ENCODE results near the gene ROMO1.
"Not testable (repeated sequence)": the region's sequence is repeated elsewhere in the genome, so short reads cannot be mapped to it uniquely, and the experiment has no call there.

The ROMO1 gene

DNA sequence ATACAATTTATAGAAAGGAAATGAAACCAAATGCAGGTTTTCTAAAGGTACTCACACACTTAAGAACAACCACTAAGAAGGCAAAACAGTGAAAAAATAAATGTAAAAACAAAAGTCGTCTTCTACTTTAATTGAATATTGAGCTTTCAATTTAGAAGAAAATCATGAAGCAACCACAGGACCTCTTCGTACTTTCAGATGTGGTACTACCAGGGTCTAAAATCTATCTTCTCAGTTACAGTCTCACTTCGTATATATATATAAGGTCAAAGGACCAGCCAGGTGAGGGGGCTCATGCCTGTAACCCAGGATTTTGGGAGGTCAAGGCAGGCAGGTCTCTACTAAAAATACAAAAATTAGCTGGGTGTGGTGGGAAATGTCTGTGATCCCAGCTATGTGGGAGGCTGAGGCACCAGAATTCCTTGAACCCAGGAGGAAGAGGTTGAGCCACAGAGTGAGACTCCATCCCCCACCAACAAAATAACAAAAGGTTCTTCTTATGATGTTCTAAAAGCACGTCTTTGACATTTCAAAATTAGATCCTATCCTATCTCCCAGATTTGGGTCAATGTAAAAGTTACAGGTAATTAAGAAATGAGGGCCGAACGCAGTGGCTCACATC lies 12.5 kb downstream of the ROMO1 start:
- DNase-seq: no peak

DNA sequence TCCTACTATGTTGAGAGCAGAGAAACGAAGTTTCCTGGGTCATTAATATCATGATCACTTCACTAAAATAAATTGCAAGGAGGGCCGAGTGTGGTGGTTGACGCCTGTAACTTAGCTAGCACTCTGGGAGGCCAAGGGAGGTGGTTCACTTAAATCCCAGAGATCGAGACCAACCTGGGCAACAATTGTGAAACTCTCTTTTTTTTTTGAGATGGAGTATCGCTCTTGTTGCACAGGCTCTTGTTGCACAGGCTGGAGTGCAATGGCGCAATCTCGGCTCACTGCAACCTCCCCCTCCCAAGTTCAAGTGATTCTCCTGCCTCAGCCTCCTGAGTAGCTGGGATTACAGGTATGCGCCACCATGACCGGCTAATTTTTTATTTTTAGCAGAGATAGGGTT lies 13.9 kb downstream of the ROMO1 start:
- not testable (repeated sequence) for DNase-seq

DNA sequence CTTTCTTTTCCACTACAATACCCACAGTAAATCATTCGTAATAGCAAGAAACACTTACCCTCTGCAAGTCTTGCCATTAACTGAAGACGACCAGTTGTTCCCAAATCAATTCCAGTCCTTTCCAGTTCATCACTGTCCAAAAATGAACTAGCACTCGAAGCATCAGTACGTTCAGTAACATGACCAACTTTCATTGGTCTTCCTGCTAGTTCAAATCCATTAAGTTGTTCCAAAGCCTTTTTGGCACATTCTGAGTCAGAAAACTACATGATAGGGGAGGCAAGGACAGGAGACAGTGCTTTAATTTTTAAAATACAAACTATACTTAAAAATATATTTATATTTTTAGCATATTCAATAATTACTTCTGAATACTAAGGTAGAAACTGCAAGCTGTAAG lies 14.9 kb downstream of the ROMO1 start:
- no peak for DNase-seq

DNA sequence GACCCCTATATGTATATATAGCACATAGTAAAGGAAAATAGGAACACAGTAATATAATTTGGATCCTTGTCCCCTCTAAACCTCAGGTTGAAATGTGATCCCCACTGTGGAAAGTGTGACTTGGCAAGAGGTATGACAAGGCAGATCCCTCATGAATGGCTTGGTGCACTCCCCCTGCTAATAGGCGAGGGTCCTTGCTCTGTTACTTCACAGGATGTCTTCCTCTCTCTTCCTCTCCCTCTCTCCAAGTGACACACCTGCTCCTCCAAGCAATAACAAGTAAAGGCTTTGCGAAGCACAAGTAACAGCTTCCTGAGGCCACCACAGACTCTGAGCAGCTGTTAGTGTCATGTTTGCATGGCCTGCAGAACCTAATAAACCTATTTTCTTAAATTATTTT lies 16.4 kb downstream of the ROMO1 start:
- no peak for DNase-seq

DNA sequence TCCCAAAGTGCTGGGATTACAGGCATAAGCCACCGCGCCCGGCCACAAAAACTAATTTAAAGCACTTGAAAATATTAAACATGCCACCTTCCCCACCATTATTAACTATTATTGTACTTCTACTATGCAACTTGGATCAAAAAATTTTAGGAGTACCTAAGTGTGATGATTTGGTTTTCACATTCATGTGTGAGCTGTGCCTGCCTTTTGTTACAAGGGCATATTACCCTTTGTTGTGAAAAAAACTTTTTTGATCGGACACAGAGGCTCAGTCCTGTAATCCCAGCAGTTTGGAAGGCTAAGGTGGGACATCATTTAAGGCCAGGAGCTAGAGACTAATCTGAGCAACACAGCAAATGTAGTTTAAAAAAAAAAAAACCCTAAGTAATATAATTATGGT lies 17.1 kb downstream of the ROMO1 start:
- no peak for DNase-seq

DNA sequence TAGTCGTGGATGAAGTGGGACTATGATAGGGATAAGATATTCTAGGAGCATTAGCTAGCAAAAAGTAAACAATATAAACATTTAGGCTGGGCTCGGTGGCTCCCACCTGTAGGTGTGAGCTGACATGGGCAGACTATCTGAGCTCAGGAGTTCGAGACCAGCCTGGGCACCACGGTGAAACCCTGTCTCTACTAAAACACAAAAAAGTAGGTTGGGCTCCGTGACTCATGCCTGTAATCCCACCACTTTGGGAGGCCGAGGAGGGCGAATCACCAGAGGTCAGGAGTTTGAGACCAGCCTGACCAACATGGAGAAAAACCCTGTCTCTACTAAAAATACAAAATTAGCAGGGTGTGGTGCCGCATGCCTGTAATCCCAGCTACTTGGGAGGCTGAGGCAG lies 19.1 kb downstream of the ROMO1 start:
- not testable (repeated sequence) for DNase-seq

DNA sequence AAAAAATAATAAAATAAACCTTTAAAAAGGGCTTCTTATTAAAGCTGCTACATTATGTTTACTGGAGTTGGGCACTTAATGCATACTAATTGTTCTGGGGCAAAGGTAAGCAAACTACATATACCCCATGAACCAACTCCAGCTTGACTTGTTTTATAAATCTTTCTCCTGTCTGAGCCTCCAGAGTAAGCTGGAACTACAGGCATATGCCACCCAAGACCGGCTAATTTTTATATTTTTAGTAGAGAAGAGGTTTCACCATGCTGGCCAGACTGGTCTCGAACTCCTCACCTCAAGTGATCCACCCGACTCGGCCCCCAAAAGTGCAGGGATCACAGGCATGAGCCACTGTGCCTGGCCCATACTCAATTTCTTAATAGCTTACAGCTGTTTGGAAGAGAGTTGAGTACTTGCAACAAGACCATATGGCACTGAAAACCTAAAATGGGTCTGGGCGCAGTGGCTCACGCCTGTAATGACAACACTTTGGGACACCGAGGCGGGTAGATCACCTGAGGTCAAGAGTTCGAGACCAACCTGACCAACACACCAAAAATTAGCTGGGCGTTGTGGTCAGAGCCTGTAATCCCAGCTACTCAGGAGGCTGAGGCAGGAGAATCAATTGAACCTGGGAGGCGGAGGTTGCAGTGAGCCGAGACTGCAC lies 19.9 kb downstream of the ROMO1 start:
- no peak for DNase-seq

DNA sequence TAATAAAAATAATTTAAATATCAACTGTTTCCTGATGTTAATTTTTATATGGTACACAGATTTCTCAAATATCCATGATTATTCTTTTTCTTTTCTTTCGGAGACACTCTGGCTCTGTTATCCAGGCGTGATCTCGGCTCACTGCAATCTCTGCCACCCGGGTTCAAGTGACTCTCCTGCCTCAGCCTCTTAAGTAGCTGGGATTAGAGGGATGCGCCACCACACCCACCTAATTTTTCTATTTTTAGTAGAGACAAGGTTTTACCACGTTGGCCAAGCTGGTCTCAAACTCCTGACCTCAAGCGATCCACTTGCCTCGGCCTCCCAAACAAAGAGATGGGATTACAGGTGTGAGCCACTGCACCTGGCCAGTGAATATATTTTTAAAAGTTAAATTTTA lies 20.5 kb downstream of the ROMO1 start:
- no peak for DNase-seq

DNA sequence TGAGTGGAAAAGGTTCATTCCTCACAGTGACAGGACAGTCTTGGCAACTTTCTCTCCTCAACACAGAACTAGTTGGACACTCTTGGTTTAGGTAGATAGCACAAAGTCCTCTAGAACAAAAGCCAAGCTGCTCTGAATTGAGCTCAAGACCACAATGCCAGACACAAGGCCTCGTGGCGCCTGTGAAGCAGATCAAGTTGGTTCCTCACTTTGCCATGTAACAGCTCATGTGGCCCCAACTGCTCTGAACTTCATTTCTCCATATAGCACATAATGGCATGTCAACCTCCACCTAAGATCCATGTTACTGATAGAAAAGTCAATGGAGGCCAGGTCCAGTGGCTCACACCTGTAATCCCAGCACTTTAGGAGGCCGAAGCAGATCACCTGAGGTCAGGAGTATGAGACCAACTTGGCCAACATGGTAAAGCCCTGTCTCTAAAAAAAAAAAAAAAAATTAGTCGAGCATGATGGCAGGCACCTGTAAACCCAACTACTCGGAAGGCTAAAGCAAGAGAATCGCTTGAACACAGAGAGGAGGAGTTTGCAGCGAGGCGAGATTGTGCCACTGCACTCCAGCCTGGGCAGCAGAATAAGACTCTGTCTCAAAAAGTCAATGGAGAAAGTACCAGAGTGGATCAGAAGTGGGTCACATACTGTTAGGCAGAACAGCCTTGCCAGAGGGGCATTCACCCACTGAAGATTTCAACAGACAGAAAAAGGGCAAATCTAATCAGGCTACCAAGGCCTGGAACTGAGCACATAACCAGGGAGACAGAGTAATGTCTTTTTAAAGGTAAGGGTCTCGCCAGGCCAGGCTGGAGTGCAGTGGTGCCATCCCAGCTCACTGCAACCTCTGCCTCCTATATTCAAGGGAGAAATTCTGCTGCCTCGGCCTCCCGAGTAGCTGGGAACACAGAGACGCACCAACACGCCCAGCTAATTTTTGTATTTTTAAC lies 21.2 kb downstream of the ROMO1 start:
- no peak for DNase-seq

DNA sequence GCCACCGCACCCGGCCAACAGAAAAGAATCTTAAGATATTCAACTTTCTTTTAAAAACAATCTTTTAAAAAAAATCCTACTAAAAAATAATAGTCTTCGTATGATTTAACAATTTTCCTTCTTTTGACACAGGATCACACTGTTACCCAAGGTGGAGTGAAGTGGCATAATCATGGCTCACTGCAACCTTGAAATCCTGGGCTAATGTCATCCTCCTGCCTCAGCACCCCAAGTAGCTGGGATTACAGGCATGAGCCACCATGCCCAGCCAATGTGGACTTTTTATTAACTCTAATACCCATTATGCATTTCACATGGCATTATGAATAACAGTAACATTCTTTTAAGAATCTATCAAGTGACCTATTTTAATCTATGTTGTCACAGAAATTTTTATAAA lies 22.0 kb downstream of the ROMO1 start:
- no peak for DNase-seq

DNA sequence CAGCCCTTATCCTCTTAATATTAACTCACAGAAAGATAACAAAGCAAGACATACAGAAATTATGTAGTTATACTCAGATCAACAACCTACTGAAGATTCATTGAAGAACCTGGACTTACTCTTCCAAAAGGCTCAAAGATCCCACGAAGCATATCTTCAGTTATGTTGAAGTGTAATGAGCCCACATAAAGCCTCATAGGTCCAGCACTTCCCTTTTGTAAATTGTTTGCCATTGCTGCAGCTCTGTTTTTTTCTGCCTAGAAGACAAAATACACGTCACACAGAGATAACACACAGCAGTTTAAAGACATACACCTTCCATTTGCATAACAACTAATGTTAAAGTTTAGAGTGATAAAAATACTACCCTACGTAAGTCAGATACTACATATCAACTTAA lies 22.4 kb downstream of the ROMO1 start:
- no peak for DNase-seq

DNA sequence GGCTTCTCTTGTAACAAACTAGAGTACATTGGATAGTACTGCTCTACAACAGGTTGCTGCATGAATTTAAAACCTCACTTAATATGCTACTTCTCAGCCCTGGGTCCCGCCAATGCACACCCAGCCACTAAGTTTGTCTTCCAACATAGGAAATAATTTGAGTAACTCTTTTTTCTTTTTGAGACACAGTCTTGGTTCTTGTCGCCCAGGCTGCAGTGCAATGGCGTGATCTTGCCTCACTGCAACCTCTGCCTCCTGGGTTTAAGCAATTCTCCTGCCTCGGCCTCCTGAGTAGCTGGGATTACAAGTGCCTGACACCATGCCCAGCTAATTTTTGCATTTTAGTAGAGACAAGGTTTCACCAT lies 24.1 kb downstream of the ROMO1 start:
- not testable (repeated sequence) for DNase-seq

DNA sequence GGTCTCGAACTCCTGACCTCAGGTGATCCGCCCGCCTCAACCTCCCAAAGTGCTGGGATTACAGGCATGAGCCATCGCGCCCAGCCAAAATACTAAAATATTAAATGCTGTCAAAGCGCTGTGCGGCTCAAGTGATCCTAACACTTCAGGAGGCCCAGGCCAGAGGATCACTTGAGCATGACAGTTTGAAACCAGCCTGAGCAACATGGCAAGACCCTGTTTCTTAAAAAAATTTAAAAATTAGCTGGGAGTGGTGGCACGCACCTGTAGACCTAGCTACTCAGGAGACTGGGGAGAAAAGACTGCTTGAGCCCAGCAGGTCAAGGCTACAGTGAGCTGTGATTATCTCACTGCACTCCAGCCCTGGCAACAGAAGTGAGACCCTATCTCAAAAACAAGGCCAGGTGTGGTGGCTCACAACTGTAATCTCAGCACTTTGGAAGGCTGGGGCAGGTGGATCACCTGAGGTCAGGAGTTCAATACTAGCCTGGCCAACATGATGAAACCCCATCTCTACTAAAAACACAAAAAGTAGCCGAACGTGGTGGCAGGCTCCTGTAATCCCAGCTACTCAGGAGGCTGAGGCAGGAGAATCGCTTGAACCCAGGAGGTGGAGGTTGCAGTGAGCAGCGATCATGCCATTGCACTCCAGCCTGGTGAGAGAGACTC lies 24.6 kb downstream of the ROMO1 start:
- DNase-seq: not testable (repeated sequence)

DNA sequence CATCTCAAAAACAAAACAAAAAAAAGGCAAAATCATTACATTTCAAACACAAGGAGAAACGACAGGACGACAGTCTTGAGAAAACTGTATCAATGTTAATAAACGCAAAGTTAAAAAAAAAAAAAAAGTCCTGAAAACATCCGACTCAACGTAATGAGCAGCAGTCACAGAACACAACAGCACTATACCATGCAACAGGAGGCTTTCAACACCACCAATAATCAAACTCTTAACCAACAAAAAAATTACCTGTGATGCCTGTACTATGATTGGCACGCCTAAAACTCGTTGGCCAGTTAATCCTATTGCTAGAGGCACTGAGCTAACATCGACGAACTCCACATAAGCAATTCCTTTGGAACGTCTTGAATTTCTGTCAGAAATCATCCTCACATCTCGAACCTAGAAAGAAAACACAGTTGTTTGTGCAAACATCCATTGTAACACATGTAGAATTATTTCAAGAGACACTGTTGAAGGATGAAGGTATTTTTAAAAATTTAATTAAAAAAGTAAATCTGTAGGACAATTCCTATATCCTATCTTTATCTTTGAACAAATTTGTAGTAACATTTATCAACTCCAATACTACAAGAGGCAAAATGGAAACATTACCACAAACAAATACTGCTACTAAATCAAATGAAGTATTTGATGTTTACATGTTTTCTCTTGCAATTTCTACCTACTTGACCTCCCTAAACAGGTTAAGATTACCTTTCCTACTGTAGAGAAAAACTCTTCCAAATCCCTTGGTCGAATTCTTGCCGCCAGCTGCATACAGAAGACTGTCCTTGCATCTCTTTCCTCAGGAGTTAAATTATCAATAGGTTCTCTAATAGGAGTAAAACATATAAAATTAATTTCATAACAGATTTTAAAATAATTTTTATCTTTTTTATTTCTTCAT lies 25.4 kb downstream of the ROMO1 start:
- no peak for DNase-seq

DNA sequence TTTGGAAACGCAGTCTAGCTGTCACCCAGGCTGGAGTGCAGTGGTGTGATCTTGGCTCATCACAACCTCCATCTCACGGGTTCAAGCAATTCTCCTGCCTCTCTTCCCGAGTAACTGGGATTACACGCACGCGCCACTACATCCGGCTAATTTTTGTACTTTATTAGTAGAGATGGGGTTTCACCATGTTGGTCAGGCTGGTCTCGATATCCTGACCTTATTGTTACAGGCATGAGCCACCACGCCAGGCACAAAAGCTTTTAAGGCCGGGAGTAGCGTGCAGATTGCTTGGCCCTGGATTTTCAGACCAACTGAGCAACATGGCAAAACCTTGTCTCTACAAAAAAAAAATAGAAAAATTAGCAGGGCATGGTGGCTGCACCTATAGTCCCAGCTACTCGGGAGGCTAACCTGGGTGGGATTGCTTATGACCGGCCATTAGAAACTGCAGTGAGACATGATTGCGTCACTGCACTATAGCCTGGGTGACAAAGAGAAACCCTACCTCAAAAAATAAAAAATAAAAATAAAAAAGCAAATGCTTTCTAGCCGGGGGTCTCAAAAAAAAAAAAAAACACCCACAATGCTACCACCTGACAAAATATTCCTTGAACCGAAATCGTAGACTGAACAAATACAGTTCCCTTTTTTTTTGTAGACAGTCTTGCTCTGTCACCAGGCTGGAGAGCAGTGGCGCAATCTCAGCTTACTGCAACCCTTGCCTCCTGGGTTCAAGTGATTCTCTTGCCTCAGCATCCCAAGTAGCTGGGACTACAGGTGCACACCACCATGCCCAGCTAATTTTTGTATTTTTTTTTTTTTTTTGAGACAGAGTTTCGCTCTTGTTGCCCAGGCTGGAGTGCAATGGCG lies 27.9 kb downstream of the ROMO1 start:
- DNase-seq: no peak

DNA sequence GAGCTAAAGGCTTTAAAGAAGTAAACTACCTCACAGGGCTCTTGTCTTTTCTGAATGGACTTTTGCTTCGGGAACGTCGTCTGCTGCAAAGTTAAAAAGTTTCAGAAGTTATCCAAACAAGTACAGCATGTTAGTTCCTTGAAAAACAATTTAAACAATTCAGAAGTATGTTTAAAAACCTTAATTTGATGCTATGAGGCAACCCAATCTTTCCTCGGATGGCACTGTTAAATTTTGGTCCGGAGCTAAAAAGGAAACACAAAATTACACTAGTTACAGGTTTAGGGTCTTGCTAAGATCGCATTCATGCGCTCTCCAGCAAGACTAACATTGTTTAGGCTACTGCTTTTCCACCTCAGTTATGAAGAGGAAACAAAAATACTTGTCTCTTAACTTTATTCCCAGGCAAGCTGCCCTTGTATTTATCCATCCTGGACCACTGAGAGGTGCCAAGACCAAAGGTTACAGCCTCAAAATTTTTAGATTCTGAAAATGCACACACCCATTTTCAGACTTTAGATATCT lies 30.1 kb downstream of the ROMO1 start:
- no peak for DNase-seq

DNA sequence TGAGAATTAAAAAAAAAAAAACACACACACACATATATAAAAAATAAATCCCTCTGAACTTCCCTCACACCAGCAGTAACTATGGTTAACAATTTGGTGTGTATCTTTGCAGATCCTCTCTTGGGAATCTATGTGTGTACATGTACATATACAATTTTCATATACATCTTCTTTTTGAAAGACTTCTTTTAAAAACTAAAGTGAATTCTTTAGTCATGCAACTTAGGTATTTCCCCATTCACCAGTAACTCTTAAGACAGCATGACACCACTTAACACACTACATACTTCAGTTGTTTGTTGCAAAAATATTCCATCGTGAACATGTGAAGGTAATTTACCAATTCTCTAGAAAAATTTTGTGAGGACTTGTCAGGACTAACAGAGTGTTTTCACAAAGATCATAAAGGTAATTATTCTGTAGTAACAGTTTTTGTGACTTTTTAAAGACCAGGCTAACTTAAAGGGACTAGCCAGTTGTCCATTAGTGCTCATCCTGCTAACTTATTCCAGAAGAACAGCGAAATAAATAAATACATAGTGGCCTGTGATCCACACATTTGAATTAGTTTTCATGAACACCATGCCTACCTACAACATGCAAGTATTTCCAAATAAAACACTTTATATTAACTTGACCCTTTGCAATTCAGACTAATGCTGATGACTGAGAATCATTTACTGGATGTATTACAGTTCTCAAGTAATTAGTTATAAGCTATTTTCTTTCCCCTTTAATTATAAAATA lies 30.8 kb downstream of the ROMO1 start:
- DNase-seq: no peak

DNA sequence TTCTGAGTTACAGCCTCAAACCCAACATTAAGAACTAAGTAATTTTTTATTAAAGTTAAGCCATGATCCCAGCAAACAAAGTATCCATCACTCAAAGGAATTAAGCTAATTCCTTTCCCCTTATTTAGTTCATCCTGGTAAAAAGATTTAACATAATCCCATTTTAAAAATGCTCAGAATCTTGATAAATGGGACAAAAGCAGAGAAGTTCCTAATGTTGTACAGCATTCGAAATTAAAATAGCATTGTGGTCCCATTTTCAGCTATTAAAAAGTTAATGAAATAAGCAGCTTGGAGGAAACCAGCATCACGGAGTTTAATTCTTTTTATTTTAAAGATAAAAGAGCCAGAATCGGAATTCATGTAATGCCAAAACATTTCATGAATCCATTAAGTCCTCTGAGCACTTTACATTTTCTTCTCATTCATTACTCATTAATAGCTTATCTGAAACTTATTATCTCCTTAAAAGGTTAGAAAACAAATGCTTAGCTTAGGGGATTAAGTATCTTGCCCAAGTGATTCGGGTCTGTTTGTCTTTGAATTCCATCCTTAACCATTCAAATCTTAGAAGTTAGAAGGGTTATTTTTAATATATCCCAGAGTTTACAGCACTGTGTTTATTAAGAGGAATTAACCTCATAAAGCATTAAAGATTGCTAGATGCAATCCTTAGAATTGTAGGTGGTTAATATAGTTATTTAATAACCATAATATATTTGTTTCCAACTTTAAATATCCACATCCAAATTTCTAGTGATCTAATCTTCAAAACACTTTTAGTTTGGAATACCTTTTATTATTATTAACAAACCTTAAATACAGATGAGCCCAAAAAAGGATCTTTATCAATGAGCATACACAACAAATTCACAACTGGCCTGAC lies 31.6 kb downstream of the ROMO1 start:
- no peak for DNase-seq

DNA sequence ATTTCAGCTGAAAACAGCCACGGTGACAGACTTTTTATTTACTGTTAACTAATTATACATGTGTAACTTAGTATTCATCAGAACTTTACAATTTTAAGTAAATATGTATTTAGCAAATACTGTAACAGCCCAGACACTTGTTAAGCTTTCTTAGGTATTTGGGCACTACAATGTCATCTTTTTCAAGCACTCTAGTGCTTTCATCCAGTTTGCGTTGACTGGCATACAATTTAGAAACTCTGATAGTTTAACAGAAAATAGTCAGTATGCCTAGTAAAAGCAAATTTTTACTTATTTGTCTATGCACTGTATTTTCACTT lies 32.2 kb downstream of the ROMO1 start:
- no peak for DNase-seq

Measured in activated CD4-positive, alpha-beta T cell treated with anti-CD3 and anti-CD28 coated beads, Interleukin-2, amount 50 U/mL, for 1 hour (primary cell).